HG02981 (cell line): Measurements from ENCODE around the gene SLC28A3.

Experiments
- ATAC-seq: cut with Tn5 transposase; IDR thresholded peaks from one replicate; pipeline ENCODE4 v1.9.1; 2021; ENCODE audit warnings: mild to moderate bottlenecking, moderate library complexity; ENCODE audit not compliant: unreplicated experiment

The SLC28A3 gene

GRCh38 chr9:84301851-84302250, 38.7 kb downstream of the SLC28A3 start:
- ATAC-seq: no peak

- no peak for ATAC-seq
Measured at GRCh38 chr9:84300271-84300670, 40.3 kb downstream of the SLC28A3 start.

- ATAC-seq: no peak
Measured at GRCh38 chr9:84297162-84297821, 43.3 kb downstream of the SLC28A3 start.

- peak; percentile 53 for ATAC-seq
Measured at GRCh38 chr9:84296146-84296843, 44.3 kb downstream of the SLC28A3 start.

- ATAC-seq: no peak
Measured at GRCh38 chr9:84294241-84294950, 46.2 kb downstream of the SLC28A3 start.

- ATAC-seq: peak; percentile 53
Measured at GRCh38 chr9:84293001-84293798, 47.4 kb downstream of the SLC28A3 start.

GRCh38 chr9:84285381-84285780, 55.2 kb downstream of the SLC28A3 start:
- ATAC-seq: no peak

GRCh38 chr9:84283946-84284345, 56.6 kb downstream of the SLC28A3 start:
- no peak for ATAC-seq

- no peak for ATAC-seq
Measured at GRCh38 chr9:84278130-84278529, 62.4 kb downstream of the SLC28A3 start.

- ATAC-seq: no peak
Measured at GRCh38 chr9:84277646-84278045, 62.9 kb downstream of the SLC28A3 start.

GRCh38 chr9:84276741-84277140, 63.8 kb downstream of the SLC28A3 start:
- no peak for ATAC-seq

- no peak for ATAC-seq
Measured at GRCh38 chr9:84271921-84272556, 68.5 kb downstream of the SLC28A3 start.

- peak; percentile 95 for ATAC-seq
Measured at GRCh38 chr9:84271531-84271900, 69.0 kb downstream of the SLC28A3 start.

GRCh38 chr9:84270847-84271530, 69.6 kb downstream of the SLC28A3 start:
- ATAC-seq: peak; percentile 19

GRCh38 chr9:84266087-84266561, 74.4 kb downstream of the SLC28A3 start:
- ATAC-seq: peak; percentile 80

- no peak for ATAC-seq
Measured at GRCh38 chr9:84264307-84265029, 76.1 kb downstream of the SLC28A3 start.

GRCh38 chr9:84261070-84261746, 79.3 kb downstream of the SLC28A3 start:
- ATAC-seq: peak; percentile 63

GRCh38 chr9:84258371-84258770, 82.2 kb downstream of the SLC28A3 start:
- ATAC-seq: no peak

- no peak for ATAC-seq
Measured at GRCh38 chr9:84255696-84256095, 84.9 kb downstream of the SLC28A3 start.
